Fibroblast of mammary gland (primary cell): ENCODE results near the gene WWOX.

Experiments
- DNase-seq: peaks from one replicate; pipeline ENCODE4 v3.0.0-alpha.2; 2010; ENCODE audit warnings: low read depth
- H3K4me3 ChIP-seq: 2 replicates; pipeline ENCODE4 v1.5.1; 2011; ENCODE audit warnings: low read depth, mild to moderate bottlenecking, low read length, moderate library complexity; ENCODE audit not compliant: control insufficient read depth
- CTCF ChIP-seq: conservative IDR thresholded peaks from 2 replicates; pipeline ENCODE4 v1.5.1; 2011; ENCODE audit warnings: low read depth, low read length, inconsistent platforms; ENCODE audit not compliant: control insufficient read depth, insufficient read depth

WWOX gene

DNA sequence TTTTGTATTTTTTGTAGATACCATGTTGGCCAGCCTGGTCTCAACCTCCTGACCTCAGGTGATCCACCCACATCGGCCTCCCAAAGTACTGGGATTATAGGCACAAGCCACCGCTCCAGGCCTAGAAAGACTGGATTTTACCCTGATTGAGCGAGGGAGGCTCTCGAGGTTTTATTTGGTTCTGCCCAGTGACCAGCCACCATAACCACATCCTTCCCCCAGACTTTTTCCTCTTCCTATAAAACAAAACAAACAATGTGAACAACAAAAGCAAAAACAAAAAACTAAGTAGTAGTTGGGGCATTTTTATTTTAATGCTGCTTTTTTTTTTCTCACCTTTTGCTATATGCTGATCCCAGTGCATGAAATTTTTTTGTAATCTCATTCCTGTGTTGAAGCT is 991.5 kb downstream of the WWOX start:
- no peak for DNase-seq
- H3K4me3 ChIP-seq = no peak overlapping the region
- no peak for TF ChIP-seq CTCF

- no peak for TF ChIP-seq CTCF
- no peak overlapping the region for H3K4me3 ChIP-seq
- DNase-seq = no peak
Observed at GRCh38 chr16:79092846-79093245, 993.4 kb downstream of the WWOX start.

DNA sequence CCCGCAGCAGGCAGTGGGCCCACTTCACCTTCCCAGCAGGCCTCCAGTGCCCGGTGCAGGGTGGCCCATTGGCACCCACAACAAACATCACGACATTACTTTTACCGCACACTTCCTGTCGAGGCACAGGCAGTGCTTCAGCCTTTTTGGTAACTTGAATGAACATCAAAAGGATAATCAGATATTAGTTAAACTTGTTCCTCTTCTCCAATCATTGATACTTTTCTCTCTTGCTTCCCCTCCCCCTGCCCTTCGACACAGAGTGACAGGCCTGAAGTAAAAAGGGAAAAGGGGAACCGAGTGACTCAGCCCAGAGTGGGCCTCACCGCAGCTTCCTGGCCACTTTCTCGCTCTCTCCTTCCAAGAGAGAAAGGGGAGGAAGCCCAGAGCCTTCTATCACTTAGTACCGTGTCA is 994.1 kb downstream of the WWOX start:
- no peak for DNase-seq
- H3K4me3 ChIP-seq = no peak overlapping the region

GRCh38 chr16:79096246-79096645 is 996.8 kb downstream of the WWOX start:
- no peak overlapping the region for H3K4me3 ChIP-seq
- DNase-seq = no peak
- TF ChIP-seq CTCF = no peak

More for the DNA sequence above, 994.1 kb downstream of the WWOX start:
- TF ChIP-seq CTCF = no peak

- no peak overlapping the region for H3K4me3 ChIP-seq
- no peak for DNase-seq
Observed at GRCh38 chr16:79097166-79097565, 997.7 kb downstream of the WWOX start.

DNA sequence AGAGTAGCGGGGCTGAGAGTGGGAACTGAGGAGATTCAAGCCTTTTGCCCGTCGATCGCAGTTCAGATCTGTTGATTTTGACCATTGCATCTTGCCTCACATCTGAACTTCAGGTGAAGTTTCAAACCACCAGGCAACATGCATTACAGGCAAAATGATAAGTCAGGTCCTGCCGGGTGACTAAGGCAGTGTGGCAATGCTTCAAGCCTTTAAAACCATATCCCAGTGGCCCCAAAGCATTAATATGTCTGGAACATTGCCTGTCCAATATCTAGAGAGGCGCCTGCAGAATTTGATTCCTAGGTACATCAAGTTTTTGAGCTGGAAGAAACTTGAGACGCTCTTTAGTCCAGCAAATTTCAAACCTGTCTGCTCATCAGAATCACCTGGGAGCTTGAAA is 998.3 kb downstream of the WWOX start:
- H3K4me3 ChIP-seq = no peak overlapping the region
- no peak for DNase-seq
- TF ChIP-seq CTCF = no peak

More at GRCh38 chr16:79097166-79097565, 997.7 kb downstream of the WWOX start:
- no peak for TF ChIP-seq CTCF

DNA sequence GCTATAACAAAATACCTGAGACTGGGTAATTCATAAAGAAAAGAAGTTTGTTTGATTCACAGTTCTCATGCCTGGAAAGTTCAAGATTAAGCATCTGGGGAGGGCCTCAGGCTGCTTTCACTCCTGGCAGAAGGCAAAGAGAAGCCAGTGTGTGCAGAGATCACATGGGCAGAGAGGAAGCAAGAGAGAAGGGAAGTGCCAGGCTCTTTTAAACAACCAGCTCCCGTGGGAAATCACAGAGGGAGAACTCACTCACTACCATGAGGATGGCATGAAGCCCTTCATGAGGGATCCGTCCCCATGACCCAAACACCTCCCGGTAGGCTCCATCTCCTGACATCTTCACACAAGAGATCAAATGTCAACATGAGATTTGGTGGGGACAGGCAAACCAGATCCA is 999.5 kb downstream of the WWOX start:
- TF ChIP-seq CTCF = no peak
- DNase-seq = no peak
- no peak overlapping the region for H3K4me3 ChIP-seq
